A204.1 (cell line): ENCODE results near the gene CACNA1C.
"Not testable (repeated sequence)": the region's sequence is repeated elsewhere in the genome, so short reads cannot be mapped to it uniquely, and the experiment has no call there.

ENCODE experiments used
- FAIRE-seq: peaks from 2 replicates; lab custom pipeline; 2012; peaks lifted over from hg19 to GRCh38; lab: Jason Lieb, UNC

The CACNA1C gene

GRCh38 chr12:2461645-2462044, 408.9 kb downstream of the CACNA1C start:
- FAIRE-seq: no peak

DNA sequence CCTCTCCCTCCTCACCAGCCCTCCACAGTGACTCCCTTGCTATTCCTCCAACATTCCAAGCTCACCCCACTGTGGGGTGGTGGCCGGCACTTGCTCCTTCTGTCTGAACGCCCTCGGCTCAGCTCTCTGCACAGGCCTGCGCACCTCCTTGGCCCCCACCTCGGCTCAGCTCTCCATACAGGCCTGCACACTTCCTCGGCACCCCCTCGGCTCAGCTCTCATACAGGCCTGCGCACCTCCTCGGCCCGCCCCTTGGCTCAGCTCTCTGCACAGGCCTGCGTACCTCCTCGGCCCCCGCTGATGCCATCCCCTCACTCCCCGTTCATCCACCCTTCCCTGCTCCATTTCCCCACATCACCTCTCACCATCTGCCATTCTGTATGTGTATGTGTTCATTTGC, 409.3 kb downstream of the CACNA1C start:
- no peak for FAIRE-seq

DNA sequence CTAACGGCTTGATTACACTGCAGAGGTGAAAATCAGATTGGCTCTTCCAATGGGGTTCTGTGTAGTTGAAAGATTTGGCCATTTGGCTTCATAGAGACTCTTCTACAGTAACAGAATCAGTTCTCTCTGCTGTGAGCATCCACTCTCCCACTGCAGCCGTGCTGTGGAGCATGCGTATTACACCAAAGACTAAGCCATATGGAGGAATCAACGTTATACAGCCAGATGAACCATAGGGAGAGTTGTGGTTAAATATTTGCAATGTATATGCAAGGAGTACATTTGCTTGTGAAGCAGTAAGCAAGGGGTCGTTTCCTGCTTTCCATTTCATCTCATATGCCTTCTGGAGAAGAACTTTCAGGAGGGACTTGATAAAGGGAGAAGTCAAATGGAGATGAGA, 410.9 kb downstream of the CACNA1C start:
- no peak for FAIRE-seq

DNA sequence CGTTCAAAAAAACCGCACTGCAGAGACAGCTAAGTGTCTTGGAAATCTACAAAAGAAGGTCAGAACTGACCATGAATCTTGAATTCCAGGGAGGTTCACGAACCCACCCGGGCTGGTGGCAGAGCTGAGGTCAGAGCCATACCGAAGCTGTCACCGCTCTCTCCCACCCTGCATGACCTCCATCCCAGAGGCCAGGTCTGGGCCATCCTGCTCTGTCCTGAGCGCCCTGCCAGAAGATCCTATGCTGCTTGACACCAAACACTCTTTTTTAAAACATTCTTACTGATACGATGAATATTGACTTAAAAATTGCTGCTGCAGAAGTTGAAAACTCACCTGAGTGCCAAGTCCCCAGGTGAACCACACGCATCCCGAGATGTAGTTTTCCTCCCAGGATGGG, 412.9 kb downstream of the CACNA1C start:
- no peak for FAIRE-seq

DNA sequence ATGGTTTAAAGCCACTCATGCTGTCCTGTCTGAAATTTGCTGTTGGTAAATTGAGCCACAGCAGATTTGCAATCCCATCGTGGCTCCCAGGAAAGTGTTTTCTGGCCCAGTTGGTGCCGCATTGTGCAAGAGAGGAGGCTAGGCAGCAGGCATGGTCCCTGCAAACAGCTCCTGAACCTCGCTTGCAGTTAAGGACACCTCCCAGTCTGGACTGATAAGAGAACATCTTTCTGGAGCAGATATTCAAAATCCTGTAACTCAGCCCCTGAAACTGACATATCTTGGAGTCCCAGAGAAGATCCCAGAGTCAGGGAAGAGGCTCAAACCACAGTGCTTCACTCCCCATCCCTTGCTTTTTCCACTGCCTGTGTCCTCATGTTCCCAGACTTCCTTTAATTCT, 413.4 kb downstream of the CACNA1C start:
- no peak for FAIRE-seq

GRCh38 chr12:2467447-2468195, 414.8 kb downstream of the CACNA1C start:
- FAIRE-seq: no peak

DNA sequence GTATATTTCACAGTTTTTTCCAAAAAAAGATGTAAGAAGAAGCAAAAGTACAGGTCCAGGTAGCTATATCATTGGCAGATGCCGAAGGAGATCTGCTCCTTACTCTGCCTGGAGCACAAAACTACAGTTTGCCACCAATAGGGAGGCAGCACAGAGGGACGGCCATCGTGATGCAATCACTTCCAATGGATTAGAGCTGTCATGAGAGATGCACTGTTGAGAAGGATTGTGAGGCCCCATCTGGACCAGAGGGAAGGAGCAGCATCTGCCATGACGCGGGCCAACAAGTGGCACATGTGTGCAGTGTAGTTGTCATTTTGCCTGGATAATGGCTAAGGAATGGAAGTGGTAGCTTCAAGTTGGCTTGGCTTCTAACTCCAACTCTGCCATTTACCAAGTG, 423.2 kb downstream of the CACNA1C start:
- no peak for FAIRE-seq

GRCh38 chr12:2477009-2477766, 424.4 kb downstream of the CACNA1C start:
- no peak for FAIRE-seq

GRCh38 chr12:2479851-2480535, 427.2 kb downstream of the CACNA1C start:
- FAIRE-seq: no peak

GRCh38 chr12:2481346-2481745, 428.6 kb downstream of the CACNA1C start:
- no peak for FAIRE-seq

GRCh38 chr12:2481951-2482350, 429.2 kb downstream of the CACNA1C start:
- no peak for FAIRE-seq

GRCh38 chr12:2482938-2483660, 430.3 kb downstream of the CACNA1C start:
- FAIRE-seq: no peak

- FAIRE-seq: no peak
These were observed 430.9 kb downstream of the CACNA1C start for GRCh38 chr12:2483713-2484112.

GRCh38 chr12:2484141-2484776, 431.5 kb downstream of the CACNA1C start:
- FAIRE-seq: no peak

DNA sequence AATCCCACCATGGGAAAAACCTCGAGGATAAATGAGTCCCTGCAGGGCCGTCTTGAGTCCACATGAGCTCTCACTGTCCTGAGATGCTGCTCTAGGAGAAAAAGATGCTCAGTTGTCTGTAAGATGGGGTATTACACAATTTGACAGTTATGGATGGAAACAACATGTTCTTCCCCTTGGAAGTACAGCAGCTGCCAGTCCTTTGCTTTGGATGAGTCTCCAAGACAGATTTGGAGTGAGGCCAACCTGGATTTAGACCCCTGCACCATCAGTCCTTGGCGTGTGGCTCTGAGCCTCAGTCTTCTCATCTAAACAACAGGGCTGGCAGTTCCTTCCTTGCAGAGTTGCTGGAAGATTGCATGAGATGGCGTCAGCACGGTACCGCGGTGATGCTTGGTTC, 432.9 kb downstream of the CACNA1C start:
- no peak for FAIRE-seq

DNA sequence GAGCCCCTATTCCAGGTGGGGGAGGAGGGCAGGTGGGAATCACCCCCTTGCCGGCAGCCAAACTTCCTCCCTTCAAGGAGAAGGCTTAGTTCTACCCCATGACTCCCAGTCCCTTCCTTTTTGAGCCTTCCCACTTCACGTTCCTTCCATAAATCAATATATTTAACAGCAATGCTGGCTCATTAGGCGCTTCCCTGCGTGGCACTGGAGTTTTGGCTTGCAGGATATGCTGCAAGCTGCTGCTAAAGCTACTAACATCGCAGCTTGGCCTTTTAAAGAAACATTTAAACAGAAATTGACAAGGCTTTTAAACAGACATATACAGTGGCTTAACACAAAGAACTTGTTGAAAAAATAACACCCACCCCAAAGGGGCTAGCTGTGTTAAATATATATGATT, 434.0 kb downstream of the CACNA1C start:
- no peak for FAIRE-seq

GRCh38 chr12:2487278-2487677, 434.5 kb downstream of the CACNA1C start:
- FAIRE-seq: no peak

- no peak for FAIRE-seq
These were observed 435.3 kb downstream of the CACNA1C start for GRCh38 chr12:2488131-2488530.

DNA sequence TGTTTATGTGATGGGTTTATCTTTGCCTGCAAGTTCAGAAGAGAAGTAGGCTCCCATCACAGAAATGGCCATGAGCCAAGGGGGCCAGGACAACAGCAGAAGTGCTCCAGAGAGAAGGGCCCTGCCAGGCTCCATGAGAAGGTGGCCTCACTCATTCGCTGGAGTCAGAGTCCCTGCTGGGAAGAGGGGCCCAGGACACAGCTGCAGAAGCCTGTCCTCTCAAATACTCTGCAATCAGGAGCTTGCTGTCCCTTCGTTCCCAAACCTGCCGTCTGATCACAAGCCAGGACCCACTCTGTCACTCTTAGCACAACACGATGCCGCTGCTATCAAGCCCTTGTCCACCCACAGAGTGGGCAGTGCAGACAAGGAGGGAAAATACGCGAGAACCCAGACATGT, 435.8 kb downstream of the CACNA1C start:
- FAIRE-seq: no peak

DNA sequence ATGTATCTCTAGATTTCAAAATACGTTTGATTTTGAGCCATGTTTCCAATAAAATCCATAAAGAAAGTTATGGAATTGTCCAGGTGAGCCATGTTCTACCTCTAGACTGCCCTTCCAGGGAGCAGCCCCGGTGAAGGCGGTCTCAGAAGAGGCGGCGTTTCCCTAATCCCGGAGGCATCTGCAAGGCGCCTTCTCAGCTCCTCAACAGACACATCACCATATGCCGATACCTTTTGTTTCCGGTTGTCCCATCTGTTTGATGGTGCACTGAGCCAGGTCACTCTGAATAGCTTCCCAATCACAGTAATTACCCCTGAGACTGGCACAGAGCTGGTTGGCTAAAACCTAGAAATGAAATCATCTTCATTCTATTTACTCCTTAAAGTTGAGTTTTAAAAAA, 436.5 kb downstream of the CACNA1C start:
- no peak for FAIRE-seq

- FAIRE-seq: no peak
These were observed 438.0 kb downstream of the CACNA1C start for GRCh38 chr12:2490831-2491230.

DNA sequence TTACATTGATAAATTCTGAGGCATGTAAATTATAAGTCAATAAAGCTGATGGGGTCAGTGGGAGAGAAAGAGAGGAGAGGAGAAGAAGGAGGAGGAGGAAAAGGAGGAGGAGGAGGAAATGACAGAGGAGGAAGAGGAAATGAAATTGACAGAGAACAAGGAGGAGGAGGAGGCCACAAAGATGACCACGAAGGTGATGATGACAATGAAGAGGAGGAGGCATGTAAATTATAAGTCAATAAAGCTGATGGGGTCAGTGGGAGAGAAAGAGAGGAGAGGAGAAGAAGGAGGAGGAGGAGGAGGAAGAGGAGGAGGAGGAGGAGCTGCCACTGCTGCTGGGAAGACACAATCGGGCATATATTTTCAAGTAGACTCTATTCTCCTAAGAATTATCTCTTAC, 438.6 kb downstream of the CACNA1C start:
- FAIRE-seq: not testable (repeated sequence)
